GM18507 (cell line): ENCODE results near the gene MELTF.

Experiments
- DNase-seq: peaks from one replicate; pipeline ENCODE4 v3.0.0; 2011; ENCODE audit warnings: low read depth; ENCODE audit not compliant: insufficient read length; ENCODE audit errors: extremely low spot score
- FAIRE-seq: peaks from 2 replicates; lab custom pipeline; 2011; peaks lifted over from hg19 to GRCh38; lab: Jason Lieb, UNC

The MELTF gene

DNA sequence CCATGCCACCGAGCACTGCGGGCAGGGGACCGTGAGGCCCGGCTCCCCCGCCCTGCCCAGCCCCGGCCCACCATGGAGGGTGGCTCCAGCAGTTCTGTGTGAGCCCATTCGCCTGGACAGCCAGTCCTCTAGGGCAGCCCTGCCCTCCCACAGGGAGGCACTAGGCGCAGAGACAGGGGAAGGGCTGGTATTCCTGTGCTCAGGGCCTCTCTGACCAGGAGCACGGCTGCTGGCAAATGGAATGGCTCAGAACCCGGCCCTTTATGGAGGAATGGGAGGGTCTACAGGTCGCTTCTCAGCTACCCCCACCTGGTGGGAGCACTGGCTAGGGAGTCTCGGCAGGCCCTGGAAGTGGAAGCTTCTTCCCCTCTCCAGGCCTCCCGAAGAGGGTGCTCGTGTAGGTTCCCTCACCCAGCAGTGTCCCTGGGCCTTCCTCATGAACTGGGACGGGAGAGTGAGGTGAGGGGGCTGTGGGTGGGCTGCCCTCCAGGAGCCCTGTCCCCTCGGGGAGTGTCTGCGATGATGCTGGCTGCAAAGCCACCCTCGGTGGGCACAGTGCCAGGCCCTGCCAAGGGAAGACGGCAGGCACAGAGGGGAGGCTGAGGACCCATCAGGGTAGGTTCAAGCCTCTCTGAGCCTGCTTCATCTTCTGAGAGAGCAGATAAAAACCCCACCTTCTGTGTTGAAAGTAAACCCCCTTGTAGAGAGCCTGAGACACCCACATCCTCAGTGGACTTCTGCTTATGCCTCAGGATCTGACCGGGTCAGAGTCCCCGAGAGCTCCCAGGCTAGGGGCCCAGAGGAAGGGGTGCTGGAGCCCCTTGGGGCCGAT lies 1.5 kb downstream of the MELTF start:
- no peak for FAIRE-seq
- no peak for DNase-seq

DNA sequence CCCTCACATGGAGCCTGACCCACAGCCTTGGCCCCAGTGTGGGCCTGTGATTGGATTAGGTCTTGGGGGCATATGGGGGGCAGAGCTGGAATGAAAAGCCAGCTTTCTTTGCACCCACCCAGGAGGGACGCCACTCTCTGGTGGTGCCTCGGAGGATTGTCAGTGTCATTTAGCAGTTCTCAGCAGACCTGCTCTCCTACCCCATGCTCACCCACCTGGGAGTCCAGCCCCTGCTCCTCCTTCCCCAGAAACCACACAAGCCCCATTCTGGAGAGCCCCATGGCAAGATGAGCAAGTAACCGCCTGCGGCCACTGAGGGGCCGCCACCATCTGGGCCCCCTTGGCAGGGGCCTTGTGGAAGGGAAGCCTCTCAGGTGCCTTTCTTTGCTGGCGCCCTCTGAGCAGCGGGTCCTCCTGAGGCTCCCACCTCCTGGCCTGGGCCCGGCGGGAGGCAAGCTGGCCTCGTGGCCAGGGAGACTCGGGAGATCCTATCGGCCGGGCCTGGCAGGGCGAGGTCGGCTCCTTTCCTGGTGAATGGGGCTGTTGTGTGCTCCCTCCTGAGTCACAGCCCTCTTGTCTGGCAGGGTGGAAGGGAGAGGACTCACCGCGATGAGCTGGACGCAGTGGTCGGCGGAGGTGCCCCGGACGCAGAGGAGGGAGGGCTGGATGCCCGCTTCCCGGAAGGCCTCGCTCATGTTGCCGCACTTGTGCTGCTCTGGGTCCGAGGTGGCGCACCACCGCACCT lies 2.3 kb downstream of the MELTF start:
- DNase-seq (no peak), FAIRE-seq (no peak)

DNA sequence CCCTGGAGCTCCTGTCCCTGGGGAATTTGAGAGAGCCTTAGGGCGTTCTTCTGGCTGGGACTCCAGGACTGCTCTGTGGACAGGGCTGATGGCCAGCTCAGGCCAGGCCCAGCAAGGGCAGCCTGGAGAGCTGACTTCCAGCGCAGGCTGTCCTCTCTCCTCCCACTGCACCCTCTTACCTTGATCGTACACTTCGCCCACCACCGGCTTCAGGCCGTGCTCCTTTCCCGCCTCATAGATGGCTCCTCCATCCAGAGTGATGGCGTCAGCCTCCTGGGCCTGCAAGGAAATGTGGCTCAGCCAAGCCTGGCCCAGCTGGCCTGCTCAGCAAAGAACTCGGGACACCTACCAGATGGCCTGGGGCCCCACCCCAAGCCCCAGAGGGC lies 3.1 kb downstream of the MELTF start:
- FAIRE-seq (no peak), DNase-seq (no peak)

DNA sequence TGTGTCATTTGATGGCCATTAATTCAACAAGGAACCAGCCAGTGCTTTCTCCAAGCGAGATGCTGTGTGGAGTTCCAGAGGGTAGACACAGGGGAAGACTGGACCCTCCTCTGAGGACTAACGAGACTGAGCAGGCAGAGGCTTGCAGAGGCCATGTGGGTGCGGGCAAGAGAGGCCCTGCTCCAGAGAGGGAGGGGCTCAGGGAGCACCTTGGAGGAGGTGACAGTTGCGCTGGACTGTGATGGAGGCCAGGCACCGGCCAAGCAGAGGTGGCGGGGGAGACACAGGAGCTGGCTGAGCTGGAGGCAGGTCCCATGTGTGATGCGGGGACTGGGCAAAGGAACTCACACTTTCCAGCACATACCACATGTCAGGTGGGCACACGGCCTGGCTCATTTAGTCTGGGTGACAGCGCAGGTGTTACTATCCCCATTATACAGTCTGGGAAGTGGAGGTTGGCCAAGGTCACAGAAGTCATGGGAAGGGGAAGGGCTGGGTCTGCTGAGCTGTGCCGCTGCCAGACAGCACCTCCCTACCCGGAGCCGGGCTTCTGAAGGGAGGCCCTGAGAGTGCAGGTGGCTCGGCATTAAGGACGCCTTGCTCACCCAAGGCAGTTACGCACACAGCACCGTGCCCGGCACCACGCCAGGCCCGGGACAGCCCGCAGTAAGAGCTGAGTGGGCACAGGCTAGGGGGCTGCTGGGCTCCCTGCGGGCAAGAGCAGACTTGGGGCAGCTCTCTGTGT lies 3.7 kb downstream of the MELTF start:
- FAIRE-seq (no peak), DNase-seq (no peak)

DNA sequence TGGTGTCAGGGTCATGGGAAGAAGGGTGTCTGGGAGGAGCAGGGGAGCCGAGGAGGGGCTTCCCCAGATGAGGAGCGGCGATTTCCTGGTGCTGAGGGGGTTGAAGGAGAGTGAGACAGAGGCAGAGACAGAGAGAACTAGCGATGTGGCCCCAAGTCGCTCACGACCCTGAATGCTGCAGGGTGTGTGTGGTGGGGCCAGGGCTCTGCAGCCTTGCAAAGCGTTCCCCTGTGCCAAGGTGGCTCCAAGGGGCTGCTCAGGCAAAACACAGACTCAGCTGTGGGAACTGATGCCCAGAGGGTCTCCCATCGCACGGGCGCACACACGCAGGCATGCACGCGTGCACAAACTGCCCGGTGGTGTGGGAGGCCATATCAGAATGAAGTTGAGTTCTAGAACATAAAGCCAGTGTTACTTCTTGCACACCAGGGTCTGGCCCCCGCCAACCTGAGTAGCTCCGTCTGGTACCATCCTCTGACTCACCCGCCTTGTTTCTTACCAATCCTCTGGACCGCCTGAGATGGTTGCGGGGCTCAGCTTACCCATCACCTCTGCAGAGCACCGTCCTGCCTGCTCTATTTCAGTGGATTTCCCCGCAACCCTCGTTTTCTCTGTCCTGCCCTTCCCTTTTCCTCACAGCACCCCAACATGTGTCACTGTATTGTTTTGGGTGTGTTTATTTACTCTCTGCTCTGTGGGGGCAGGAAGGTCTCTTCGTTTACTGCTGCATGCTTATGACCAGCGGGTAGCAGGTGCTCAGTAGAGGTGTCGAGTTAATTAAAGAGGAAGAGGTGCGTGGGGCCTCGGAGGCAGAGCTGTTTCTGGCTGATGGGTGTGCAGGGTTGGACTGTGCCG lies 4.5 kb downstream of the MELTF start:
- no peak for FAIRE-seq
- no peak for DNase-seq

DNA sequence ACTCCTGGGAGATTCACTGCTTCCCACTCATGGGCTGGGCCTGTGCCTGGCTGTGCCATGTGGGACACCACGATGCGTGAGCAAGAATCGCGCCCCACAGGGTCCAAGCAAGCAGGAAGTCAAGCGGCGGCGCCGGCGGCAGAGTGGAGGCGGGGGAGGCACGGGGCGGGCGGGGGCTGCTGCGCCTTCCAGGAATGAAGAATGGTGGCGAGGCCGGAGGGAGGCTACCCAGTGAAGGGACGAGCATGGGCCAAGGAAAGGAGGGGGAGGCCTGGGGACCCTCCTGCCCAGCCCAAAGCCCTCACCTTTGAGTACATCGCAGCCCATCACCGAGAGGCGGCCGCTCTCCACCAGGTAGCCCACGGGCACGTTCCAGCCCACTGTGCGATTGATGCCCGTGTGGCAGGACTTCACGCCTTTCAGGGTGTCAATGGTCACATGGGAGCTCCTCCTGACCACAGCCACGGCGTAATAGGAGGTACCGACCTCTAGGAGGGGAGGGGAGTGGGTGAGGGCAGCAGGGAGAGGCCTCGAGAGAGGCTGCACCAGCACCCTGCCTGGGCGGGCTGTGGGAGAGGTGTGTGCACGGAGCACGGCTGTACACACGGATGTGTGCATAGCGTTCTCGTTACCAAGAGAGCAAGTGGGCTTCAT lies 5.5 kb downstream of the MELTF start:
- no peak for FAIRE-seq
- no peak for DNase-seq

DNA sequence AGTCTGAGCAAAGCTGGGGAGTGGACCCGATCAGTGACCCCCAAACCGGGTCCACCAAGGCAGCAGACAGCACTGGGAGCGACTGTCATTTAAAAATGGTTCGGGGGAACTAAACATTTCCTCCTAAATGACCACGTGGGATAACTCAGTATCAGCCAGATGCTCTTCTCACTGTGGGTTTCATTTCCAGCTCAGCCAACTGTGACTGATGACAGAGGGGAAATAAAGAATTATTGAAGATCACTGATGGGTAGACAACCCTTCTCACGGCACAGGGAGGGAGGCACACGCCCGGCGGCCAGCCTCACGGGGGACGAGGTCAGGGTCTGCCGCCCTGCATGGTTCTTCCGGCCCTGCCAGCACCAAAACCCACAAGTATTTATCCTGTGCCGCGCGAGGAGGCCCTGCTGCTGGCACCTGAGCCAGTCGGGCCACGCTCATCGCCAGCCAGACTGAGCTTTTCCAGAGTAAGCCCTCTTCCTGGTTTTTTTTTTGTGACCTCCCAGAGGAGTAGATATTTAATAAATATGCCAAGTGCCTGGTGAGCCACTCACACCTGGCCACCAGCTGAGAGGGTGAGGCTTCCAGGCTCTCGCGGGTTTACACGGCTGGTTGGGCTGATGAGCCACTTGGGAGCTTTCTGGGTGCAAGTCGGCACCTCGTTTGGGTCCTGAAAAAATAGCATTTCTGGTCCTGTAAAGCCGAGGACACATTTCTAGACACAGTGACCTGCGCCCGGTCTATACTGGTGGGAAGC lies 6.2 kb downstream of the MELTF start:
- peak; percentile 92 for FAIRE-seq
- peak; percentile 40 for DNase-seq

DNA sequence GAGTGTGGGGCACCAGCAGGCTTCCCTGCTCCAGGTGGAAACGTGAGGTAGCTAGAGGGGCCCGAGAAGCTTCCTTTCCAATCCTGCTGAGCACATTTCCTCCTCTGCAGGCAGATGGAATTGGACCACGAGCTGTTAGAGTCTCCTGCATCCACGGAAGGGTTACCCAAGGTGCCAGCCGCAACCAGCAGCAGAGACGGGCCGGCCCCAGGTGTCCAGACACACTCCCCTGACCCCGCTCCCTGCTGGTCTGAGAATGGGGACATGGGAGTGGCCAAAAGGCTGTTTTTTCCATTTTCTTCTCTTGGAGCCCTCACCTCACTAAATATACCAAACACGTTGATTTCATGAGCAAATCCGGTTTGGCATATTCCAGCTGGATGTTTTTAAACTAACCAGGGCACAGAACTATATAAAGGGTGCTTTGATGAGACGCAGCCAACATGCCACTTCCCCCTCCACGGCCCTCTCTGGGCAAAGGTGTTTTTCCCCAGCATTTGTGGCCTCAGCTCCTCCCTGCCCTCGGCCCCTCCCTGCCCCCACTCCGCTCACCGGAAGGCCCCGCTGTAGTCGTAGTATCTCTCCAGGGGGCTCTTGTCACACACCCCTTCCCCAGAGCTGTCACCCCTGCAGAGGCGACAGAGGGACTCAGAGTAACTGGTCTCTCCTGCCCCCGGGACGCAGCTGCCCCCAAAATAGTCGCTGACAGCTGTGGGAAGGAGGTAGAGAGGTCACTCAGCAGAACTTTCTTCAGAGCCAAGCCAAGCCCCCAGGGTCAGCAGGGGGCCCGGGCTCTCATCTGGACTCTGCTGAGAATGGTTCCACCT lies 7.0 kb downstream of the MELTF start:
- FAIRE-seq (no peak), DNase-seq (no peak)

DNA sequence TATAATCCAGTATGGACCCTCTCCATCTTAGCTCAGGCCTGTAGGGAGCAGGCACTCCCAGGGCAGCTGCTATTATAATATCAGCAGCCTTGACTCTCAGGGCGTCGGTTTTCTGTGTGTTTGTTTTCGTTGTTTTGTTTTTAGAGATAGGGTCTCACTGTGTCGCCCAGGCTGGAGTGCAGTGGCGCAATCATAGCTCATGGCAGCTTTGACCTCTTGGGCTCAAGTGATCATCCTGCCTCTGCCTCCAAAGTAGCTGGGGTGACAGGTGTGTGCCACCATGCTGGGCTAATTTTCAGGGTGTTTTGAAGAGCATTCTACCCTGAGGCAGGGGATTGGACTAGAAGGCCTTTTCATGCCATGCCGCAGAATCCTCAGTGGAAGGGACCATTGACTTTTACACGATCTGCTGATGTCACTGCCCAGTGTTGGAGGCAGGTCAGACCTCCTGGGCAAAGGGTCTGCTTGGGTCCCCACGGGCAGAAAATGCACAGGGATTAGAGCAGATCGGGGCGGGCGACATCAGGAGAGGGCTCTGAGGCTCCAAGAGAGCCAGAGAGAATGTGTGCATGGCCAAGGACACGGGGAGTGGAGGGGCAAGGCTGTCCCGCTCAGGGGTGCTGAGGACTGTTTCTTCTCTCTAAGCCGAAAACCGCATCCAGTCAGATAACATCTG lies 7.8 kb downstream of the MELTF start:
- FAIRE-seq (no peak), DNase-seq (no peak)

DNA sequence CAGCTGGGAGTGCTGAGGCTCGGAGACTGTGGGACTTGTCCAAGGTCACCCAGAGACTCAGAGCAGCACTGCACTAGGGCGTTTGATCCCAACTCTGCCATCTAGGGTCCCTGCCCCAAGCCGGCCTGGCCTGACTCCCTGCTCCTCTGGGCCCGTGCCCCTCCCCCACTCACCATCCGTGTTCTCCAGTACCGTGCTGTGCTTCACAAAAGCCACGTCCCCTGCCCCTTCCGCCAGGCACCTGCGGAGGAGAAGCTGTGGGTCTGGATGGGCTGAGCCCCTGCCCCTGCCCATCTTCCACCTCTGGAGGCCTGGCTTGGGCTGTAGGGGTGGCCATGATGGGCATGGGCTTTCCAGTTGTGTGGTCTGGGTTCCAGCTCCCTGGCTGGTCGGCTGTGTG lies 8.4 kb downstream of the MELTF start:
- no peak for DNase-seq
- no peak for FAIRE-seq

DNA sequence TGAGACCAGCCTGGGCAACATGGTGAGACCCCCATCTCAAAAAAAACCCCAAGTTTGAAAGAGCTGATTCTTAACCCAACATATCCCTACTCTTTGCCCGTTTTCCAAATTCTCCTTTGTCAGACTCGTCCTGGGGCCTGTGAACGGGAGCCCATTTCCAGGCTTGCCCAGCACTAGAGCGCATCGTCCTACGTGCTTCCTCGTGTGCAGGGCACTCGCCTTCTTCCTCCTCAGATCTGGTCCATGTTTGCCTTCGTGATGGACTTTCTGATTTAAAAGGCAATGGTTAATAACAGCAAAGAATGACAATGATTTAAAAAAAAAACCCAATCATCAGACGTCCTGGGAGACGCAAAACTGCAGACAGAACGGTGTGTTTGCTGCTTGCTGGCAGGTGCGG lies 10.1 kb downstream of the MELTF start:
- DNase-seq: no peak
- no peak for FAIRE-seq

DNA sequence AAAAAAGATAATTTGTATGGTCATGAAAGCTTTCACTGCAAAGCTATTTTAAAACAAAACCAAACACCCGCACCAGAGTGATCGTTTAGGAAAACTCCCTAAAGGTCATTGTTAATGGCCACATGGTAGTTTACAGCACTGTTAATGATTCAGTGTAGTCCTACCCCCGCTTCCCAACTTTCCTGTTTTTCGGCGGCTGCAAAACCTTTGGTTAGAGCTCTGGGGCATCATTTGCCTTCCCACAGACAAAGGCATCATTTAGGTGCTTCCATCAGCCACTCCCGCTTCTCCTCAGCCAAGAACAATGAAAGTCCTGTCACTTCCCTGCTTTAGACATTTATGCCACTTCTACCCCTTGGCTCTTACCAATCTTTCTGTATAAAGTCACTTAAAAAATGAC lies 10.6 kb downstream of the MELTF start:
- DNase-seq: no peak

DNA sequence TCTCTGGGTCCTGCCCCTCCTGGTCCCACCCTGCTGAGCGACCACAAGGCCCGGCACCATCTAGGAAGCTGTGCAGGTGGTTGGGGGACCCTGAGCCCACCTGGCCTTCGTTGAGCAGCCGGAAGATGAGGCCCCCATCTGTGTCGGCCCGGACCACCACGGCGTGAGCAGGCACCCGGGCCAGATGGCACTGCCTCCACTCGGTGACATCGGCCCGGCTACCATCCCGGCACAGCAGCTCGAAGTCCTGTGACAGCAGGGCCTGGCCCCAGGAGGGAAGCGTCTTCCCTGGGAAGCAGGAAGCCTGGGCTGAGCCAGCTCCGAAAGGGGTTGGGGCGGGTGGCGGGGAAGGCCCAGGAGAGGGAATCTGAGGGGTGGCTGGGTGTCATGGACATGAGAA lies 12.6 kb downstream of the MELTF start:
- FAIRE-seq (no peak), DNase-seq (no peak)

More for the DNA sequence above, 10.6 kb downstream of the MELTF start:
- FAIRE-seq: no peak

DNA sequence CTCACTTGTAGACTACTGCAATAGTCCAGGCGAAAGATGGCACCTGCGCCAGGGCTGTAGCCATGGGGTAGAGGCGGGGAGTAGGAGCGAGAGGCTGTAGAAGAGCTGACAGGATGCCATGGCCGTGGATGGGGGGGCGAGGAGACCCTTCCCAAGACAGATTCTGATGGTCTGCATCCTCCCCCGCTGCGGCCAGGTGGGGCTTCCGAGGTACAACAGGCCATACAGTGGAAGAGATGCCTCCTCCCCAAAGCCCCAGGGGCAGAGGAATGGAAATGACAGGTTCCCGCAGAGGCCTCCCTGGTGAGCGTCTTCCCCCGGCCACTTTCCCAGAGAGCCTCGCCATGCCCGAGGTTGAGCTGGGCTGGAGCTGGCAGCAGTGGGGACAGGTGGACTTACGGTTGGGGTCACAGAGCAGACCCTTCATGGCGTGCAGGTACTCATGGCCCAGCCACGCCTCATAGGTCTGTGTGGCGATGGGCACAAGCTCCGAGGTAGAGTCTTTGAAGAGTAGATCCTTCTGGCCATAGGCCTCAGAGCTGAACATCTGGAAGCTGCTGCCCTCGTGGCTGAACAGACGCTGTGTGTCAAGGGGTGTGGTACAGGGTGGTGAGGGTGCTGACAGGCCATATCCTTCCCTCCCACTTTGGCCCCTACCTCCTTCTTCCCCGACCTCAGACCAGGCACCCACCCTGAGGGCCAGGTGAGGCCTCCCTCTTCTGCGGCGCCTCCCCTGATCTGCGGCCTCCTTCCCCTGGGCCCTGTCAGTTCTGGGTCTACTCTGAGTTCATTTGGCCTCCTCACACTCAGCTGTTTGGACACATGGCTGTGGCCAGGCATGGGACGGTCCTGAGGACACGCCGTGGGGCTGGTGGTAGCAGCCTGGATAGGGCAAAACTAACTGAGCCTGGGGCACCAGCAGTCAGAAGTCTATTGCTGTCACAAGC lies 13.6 kb downstream of the MELTF start:
- no peak for FAIRE-seq
- no peak for DNase-seq

DNA sequence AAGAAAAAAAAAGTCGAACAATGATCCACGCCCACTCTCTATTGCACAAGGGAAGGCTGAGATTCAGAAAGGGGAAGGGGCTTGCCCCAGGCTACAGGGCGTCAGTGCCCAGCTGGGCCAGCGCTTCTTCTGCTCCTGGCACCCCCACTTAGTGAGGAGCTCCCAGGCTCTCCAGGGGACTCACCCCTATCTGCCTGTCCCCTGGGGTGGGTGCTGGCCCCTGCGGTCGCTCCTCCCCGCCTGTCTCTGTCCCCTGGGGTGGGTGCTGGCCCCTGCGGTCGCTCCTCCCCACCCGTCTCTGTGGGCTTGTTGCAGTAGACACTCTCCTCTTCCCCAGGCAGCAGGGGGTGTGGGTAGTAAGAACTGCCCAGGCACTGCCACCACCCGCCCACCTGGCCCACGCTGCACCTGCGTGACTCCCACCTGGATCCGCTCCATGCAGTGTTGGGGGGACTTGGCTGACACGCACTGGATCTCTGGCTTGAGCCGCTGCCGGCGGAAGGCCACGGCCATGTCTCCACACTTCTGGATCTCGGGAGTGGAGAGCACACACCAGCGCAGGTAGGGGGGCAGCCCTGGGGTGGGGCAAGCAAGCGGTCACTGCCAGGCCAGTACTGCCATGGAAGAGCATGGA lies 14.6 kb downstream of the MELTF start:
- FAIRE-seq (no peak), DNase-seq (no peak)

DNA sequence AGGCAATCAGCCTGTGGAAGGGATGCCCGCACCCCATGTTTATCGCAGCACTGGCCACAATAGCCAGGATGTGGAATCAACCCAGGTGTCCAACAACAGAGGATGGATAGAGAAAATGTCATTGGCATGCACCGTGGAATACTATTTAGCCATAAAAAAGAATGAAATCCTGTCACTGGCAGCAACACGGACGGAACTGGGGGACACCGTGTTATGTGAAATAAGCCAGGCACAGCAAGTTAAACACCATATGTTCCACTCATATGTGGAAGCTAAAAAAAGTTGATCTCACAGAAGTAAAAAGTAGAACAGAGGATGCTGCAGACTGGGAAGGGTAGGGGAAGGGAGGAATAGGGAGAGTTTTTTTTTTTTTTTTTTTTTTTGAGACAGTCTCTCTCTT lies 15.6 kb downstream of the MELTF start:
- DNase-seq (no peak), FAIRE-seq (no peak)
